ENCODE data around the gene CNKSR3. TPM values are rescaled to one million over a fixed set of nuclear protein-coding genes. Genes with fewer than 3 reads are reported as not detected.

The CNKSR3 gene
- total and polyA plus RNA-seq, 2 of the 8 experiments (the other 6 are each of a cell fraction or from before 2014, with no cell fraction given): 1.2 to 6.2 TPM

GRCh38 chr6:154496793-154497517, 13.5 kb downstream of the CNKSR3 start:
- Histone ChIP-seq H2BK12ac (ENCODE audit: low read depth, low read length) (no peak overlapping the region), H3K18ac (ENCODE audit: extremely low read depth, low read length) (no peak overlapping the region), H2BK15ac (ENCODE audit: low read length) (no peak overlapping the region), H3K36me3 (ENCODE audit: control insufficient read depth in 2 of 4, insufficient read depth in 4 of 4, low read length in 3 of 4) (no peaks in the 10 kb centered on the region), H2AK5ac (ENCODE audit: low read depth, low read length) (no peak overlapping the region), H3K4me3 (ENCODE audit: extremely low read depth in 1 of 4, insufficient read depth in 2 of 4, low read depth in 3 of 4, low read length in 4 of 4) (no peak overlapping the region), H3K23me2 (ENCODE audit: low read depth, low read length) (no peaks in the 10 kb centered on the region), H2BK5ac (ENCODE audit: low read depth, low read length) (no peak overlapping the region), H3K56ac (replicated peaks; ENCODE audit: insufficient read length, low read depth, low read length) (no peak overlapping the region), H3K79me2 (ENCODE audit: control insufficient read depth in 1 of 2, insufficient read depth in 2 of 2, low read length in 2 of 2) (peaks cover 0 to 7% of the 10 kb centered on the region in 2 experiments; a peak in 1 of 4 replicates), H4K91ac (replicated peaks; ENCODE audit: insufficient read length, low read length) (no peak overlapping the region), H3K79me1 (ENCODE audit: low read depth, low read length) (peaks cover 4% of the 10 kb centered on the region), H2AFZ (ENCODE audit: low read length) (no peak overlapping the region), H3K27me3 (replicated peaks in 1 of 4; ENCODE audit: control insufficient read depth in 3 of 4, extremely low read depth in 1 of 4, insufficient read depth in 3 of 4, low read length in 3 of 4) (no peaks in the 10 kb centered on the region), H3K14ac (ENCODE audit: insufficient read length) (no peak overlapping the region), H3K4me2 (ENCODE audit: insufficient read depth in 1 of 2, low read depth in 2 of 2, low read length in 2 of 2) (no peak overlapping the region), H3K9me3 (ENCODE audit: insufficient read depth in 2 of 2, low read depth in 1 of 2, low read length in 1 of 2) (no peaks in the 10 kb centered on the region), H3K27ac (ENCODE audit: low read depth, low read length) (no peak overlapping the region), H4K20me1 (replicated peaks in 1 of 2; ENCODE audit: control insufficient read depth in 1 of 2, insufficient read depth in 2 of 2, low read length in 2 of 2) (peaks cover 2 to 6% of the 10 kb centered on the region in 2 experiments), H4K8ac (ENCODE audit: extremely low read depth, insufficient read depth, low read length) (no peak overlapping the region), H3K9ac (replicated peaks in 1 of 4; ENCODE audit: extremely low read depth in 1 of 4, low read depth in 3 of 4, low read length in 3 of 4) (no peak overlapping the region), H3K23ac (ENCODE audit: insufficient read length) (no peak overlapping the region), H3K4me1 (replicated peaks in 1 of 4; ENCODE audit: control insufficient read depth in 3 of 4, insufficient read depth in 4 of 4, low read length in 3 of 4) (peaks cover 0 to 5% (median 0%) of the 10 kb centered on the region in 4 experiments; a peak in 1 of 7 replicates), H3K4ac (replicated peaks; ENCODE audit: insufficient read length, low read depth, low read length) (no peak overlapping the region), H4K5ac (ENCODE audit: insufficient read length, low read depth, low read length) (no peak overlapping the region), H2BK20ac (ENCODE audit: low read length) (no peak overlapping the region), H2BK120ac (replicated peaks; ENCODE audit: low read depth, low read length) (no peak overlapping the region)
- CTCF ChIA-PET (ENCODE audit: partially characterized antibody): interaction anchor here (0.6 to 4.8 kb wide), 6 partner anchors 12 to 272 kb away, joined by 3 to 45 read pairs (median 3); partner anchors contain the start of gene CNKSR3
- POLR2A ChIA-PET (ENCODE audit: partially characterized antibody): interaction anchor here (1.8 kb wide), 1 partner anchor 13 kb away, joined by 6 read pairs; the partner anchor contains the start of gene CNKSR3
- FAIRE-seq (no peak), DNase-seq (ENCODE audit: low read depth in 1 of 2, low spot score in 2 of 2) (no peak)
- TF ChIP-seq SRF (IDR thresholded peaks at IDR 0.05; ENCODE audit: low read depth, low read length) (no peak), SP4 (IDR thresholded peaks at IDR 0.05; ENCODE audit: low read length) (no peak), TBP (IDR thresholded peaks at IDR 0.05; ENCODE audit: low read depth, low read length) (no peak), TAF1 (IDR thresholded peaks at IDR 0.05; ENCODE audit: low read depth, low read length) (no peak)
- whole genome bisulfite sequencing, 2 experiments (ENCODE audit: extremely low coverage in 1 of 2, insufficient coverage in 1 of 2, insufficient read length in 1 of 2, insufficient replicate concordance in 2 of 2, low coverage in 1 of 2, low lambda C conversion rate in 2 of 2, missing lambda C conversion rate in 1 of 2): 90% methylated on average over 16 of the region's 16 CpGs; no CpG with 5 or more reads in 1 of the 2 experiments
